Activated naive CD4-positive, alpha-beta T cell treated with anti-CD3 and anti-CD28 coated beads for 36 hours (primary cell): ENCODE data around the gene INTS15. TPM values are rescaled to one million over a fixed set of nuclear protein-coding genes. Genes with fewer than 3 reads are reported as not detected.
"Not testable (repeated sequence)": the region's sequence is repeated elsewhere in the genome, so short reads cannot be mapped to it uniquely, and the experiment has no call there.

ENCODE experiments used
- CTCF ChIA-PET: fragments of 350-600 bp; sonication (Branson Sonifier 250); formaldehyde crosslinking; loops from one replicate; lab custom pipeline; 2021; ENCODE audit warnings: antibody characterized with exemption; lab: Charles Lee
- DNase-seq: peaks from one replicate; pipeline ENCODE4 v3.0.0-alpha.2; 2020
- H3K27ac Mint-ChIP-seq: one replicate; pipeline ENCODE4 v1.8.0; 2021; ENCODE audit warnings: mild to moderate bottlenecking, mixed read lengths
- H3K27me3 Mint-ChIP-seq: one replicate; pipeline ENCODE4 v1.8.0; 2021; ENCODE audit warnings: low read depth, mixed read lengths
- H3K36me3 Mint-ChIP-seq: one replicate; pipeline ENCODE4 v1.8.0; 2021; ENCODE audit warnings: low read depth, mixed read lengths
- H3K4me1 Mint-ChIP-seq: one replicate; pipeline ENCODE4 v1.8.0; 2021; ENCODE audit warnings: low read depth, mixed read lengths
- H3K4me3 Mint-ChIP-seq: one replicate; pipeline ENCODE4 v1.8.0; 2021; ENCODE audit warnings: mild to moderate bottlenecking, moderate library complexity, mixed read lengths
- H3K9me3 Mint-ChIP-seq: one replicate; pipeline ENCODE4 v1.8.0; 2021; ENCODE audit warnings: mixed read lengths
- intact Hi-C: fragments of 100-400 bp; cut with micrococcal nuclease; formaldehyde crosslinking; loops from one replicate; pipeline ENCODE4 v1.15.1; 2023
- total RNA-seq, 2 experiments: library from RNA; stranded (reverse); gene quantifications; one replicate each; pipeline ENCODE4 v1.2.3, GENCODE V29; 2021

Gene INTS15
- total RNA-seq, 2 experiments from 2014 or later, result 24.9 to 27.5 TPM

GRCh38 chr7:6562106-6562505, 27.7 kb upstream of the INTS15 start:
- Mint-ChIP-seq H3K4me1 (peaks cover 2% of the 10 kb centered on the region), H3K9me3 (no peaks in the 10 kb centered on the region), H3K27me3 (no peaks in the 10 kb centered on the region), H3K27ac (no peak overlapping the region), H3K4me3 (no peak overlapping the region), H3K36me3 (no peaks in the 10 kb centered on the region)
- intact Hi-C loops, result no loop called here
- DNase-seq, result no peak
- CTCF ChIA-PET, result interaction anchor here (0.6 to 4.6 kb wide), 6 partner anchors 12 to 711 kb away, joined by 3 to 32 read pairs (median 4); no protein-coding TSS in a partner anchor

- no peak overlapping the region for H3K4me3 Mint-ChIP-seq
- H3K4me1 Mint-ChIP-seq, result peaks cover 2% of the 10 kb centered on the region
- no peak for DNase-seq
- intact Hi-C loops, result no loop called here
- H3K27me3 Mint-ChIP-seq, result no peaks in the 10 kb centered on the region
- no peaks in the 10 kb centered on the region for H3K9me3 Mint-ChIP-seq
- H3K36me3 Mint-ChIP-seq, result no peaks in the 10 kb centered on the region
- CTCF ChIA-PET, result interaction anchor here (1.8 kb wide), 1 partner anchor 48 kb away, joined by 5 read pairs; no protein-coding TSS in a partner anchor
- H3K27ac Mint-ChIP-seq, result no peak overlapping the region
These were observed 25.7 kb upstream of the INTS15 start for GRCh38 chr7:6563936-6564770.

- no peaks in the 10 kb centered on the region for H3K27me3 Mint-ChIP-seq
- intact Hi-C loops, result no loop called here
- H3K4me1 Mint-ChIP-seq, result peaks cover 2% of the 10 kb centered on the region
- H3K27ac Mint-ChIP-seq, result no peak overlapping the region
- CTCF ChIA-PET, result interaction anchor here (0.6 to 1.2 kb wide), 3 partner anchors 38 to 291 kb away, joined by 3 to 4 read pairs (median 3); no protein-coding TSS in a partner anchor
- H3K4me3 Mint-ChIP-seq, result no peak overlapping the region
- H3K36me3 Mint-ChIP-seq, result no peaks in the 10 kb centered on the region
- no peak for DNase-seq
- no peaks in the 10 kb centered on the region for H3K9me3 Mint-ChIP-seq
These were observed 24.2 kb upstream of the INTS15 start for GRCh38 chr7:6565655-6566054.

GRCh38 chr7:6567886-6568285, 21.9 kb upstream of the INTS15 start:
- no peaks in the 10 kb centered on the region for H3K9me3 Mint-ChIP-seq
- intact Hi-C loops, result no loop called here
- no peaks in the 10 kb centered on the region for H3K27me3 Mint-ChIP-seq
- H3K36me3 Mint-ChIP-seq, result no peaks in the 10 kb centered on the region
- DNase-seq, result no peak
- peaks cover 2% of the 10 kb centered on the region for H3K4me1 Mint-ChIP-seq
- H3K27ac Mint-ChIP-seq, result no peak overlapping the region
- CTCF ChIA-PET, result no interaction called here
- H3K4me3 Mint-ChIP-seq, result no peak overlapping the region

GRCh38 chr7:6571160-6571779, 18.6 kb upstream of the INTS15 start:
- H3K27ac Mint-ChIP-seq, result no peak overlapping the region
- intact Hi-C loops, result no loop called here
- DNase-seq, result no peak
- CTCF ChIA-PET, result interaction anchor here (0.6 to 3.4 kb wide), 4 partner anchors 13 to 247 kb away, joined by 3 to 13 read pairs (median 6); no protein-coding TSS in a partner anchor
- no peaks in the 10 kb centered on the region for H3K27me3 Mint-ChIP-seq
- H3K4me3 Mint-ChIP-seq, result no peak overlapping the region
- H3K36me3 Mint-ChIP-seq, result no peaks in the 10 kb centered on the region
- H3K9me3 Mint-ChIP-seq, result no peaks in the 10 kb centered on the region
- H3K4me1 Mint-ChIP-seq, result peaks cover 4% of the 10 kb centered on the region

- intact Hi-C loops, result loop anchor here (2.0 kb wide), 1 partner anchor 131 kb away; the partner anchor contains the start of gene ZNF12
- Mint-ChIP-seq H3K4me3 (peak overlapping the region; percentile 78), H3K36me3 (peaks cover 8% of the 10 kb centered on the region), H3K4me1 (peaks cover 20% of the 10 kb centered on the region), H3K27ac (no peak overlapping the region), H3K27me3 (no peaks in the 10 kb centered on the region), H3K9me3 (no peaks in the 10 kb centered on the region)
- CTCF ChIA-PET, result interaction anchor here (0.6 to 3.8 kb wide), 10 partner anchors 15 to 720 kb away, joined by 3 to 36 read pairs (median 4); no protein-coding TSS in a partner anchor
- no peak for DNase-seq
These were observed 14.4 kb upstream of the INTS15 start for GRCh38 chr7:6575281-6576023.

- Mint-ChIP-seq H3K27me3 (no peaks in the 10 kb centered on the region), H3K36me3 (peaks cover 8% of the 10 kb centered on the region), H3K4me3 (peak overlapping the region; percentile 78), H3K9me3 (no peaks in the 10 kb centered on the region), H3K4me1 (peaks cover 20% of the 10 kb centered on the region), H3K27ac (peak overlapping the region; percentile 63)
- intact Hi-C loops, result loop anchor here (2.0 kb wide), 1 partner anchor 131 kb away; the partner anchor contains the start of gene ZNF12
- CTCF ChIA-PET, result interaction anchor here (1.0 to 3.8 kb wide), 8 partner anchors 14 to 720 kb away, joined by 3 to 36 read pairs (median 4); partner anchors contain the start of gene INTS15
- DNase-seq, result no peak
These were observed 13.6 kb upstream of the INTS15 start for GRCh38 chr7:6576024-6576866.

- not testable (repeated sequence) for H3K36me3 Mint-ChIP-seq, H3K9me3 Mint-ChIP-seq, H3K27me3 Mint-ChIP-seq
- Mint-ChIP-seq H3K4me3 (peak overlapping the region; percentile 84), H3K4me1 (peaks cover 20% of the 10 kb centered on the region), H3K27ac (peak overlapping the region; percentile 81)
- intact Hi-C loops, result loop anchor here (1.0 to 2.0 kb wide), 2 partner anchors 13 to 130 kb away; partner anchors contain the start of genes INTS15 and ZNF12
- DNase-seq, result peak; percentile 36
- CTCF ChIA-PET, result interaction anchor here (1.0 to 1.9 kb wide), 3 partner anchors 14 to 721 kb away, joined by 3 to 8 read pairs (median 4); partner anchors contain the start of gene INTS15
These were observed 12.9 kb upstream of the INTS15 start for GRCh38 chr7:6576867-6577368.

GRCh38 chr7:6577369-6578113, 12.3 kb upstream of the INTS15 start, which contains the start of gene ZDHHC4:
ZDHHC4 (plus strand) TSS chr7:6577454; CDS start chr7:6580562, 3,108 bp downstream.
- H3K27ac Mint-ChIP-seq, result peak within 1 kb of the TSS; percentile 92
- peaks cover 11% of the 10 kb centered on the region for H3K36me3 Mint-ChIP-seq
- H3K4me1 Mint-ChIP-seq, result peaks cover 20% of the 10 kb centered on the region
- peak; percentile 91 for DNase-seq
- no peaks in the 10 kb centered on the region for H3K9me3 Mint-ChIP-seq
- intact Hi-C loops, result loop anchor here (1.0 to 2.0 kb wide), 2 partner anchors 13 to 129 kb away; partner anchors contain the start of genes INTS15 and ZNF12
- no peaks in the 10 kb centered on the region for H3K27me3 Mint-ChIP-seq
- CTCF ChIA-PET, result interaction anchor here (0.6 to 1.9 kb wide), 4 partner anchors 13 to 52 kb away, joined by 3 to 8 read pairs (median 3); partner anchors contain the start of gene INTS15
- H3K4me3 Mint-ChIP-seq, result peak within 1 kb of the TSS; percentile 84
